ENCODE data around the gene GREB1L. TPM values are rescaled to one million over a fixed set of nuclear protein-coding genes. Genes with fewer than 3 reads are reported as not detected.

GREB1L gene
- polyA plus RNA-seq, 1 donor from 2014 or later: 23.3 TPM

DNA sequence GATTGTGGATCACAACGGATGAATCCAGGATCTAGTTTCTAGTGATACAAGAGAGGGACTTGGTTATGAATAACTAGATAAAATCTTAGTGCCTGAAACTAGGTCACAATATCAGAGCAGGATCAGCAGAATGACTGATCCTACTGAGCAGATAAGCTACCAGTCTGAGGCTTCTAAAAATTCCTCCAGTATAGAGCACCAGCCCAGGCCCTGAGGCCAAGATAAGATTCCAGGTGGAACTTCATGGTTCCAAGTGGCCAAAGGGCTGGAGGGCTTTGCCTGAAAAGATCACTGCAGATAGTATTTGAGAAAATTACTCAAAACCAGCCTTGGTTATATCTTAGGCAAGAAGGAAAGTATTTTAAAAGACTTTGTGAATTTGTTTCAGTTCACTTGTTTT, 162.4 kb downstream of the GREB1L start:
- no peak overlapping the region for H3K9ac ChIP-seq (ENCODE audit: low read length)
- H3K9me3 ChIP-seq (ENCODE audit: low read length): no peaks in the 10 kb centered on the region
- H3K27me3 ChIP-seq (ENCODE audit: insufficient read depth, low read depth, low read length): no peaks in the 10 kb centered on the region
- no peak overlapping the region for H2AFZ ChIP-seq (ENCODE audit: low read depth, low read length)
- H4K20me1 ChIP-seq (ENCODE audit: insufficient read depth): no peaks in the 10 kb centered on the region
- H3K36me3 ChIP-seq (ENCODE audit: insufficient read depth, low read length): no peaks in the 10 kb centered on the region
- TF ChIP-seq TAF1 (IDR thresholded peaks at IDR 0.05; ENCODE audit: low read depth) (no peak), EP300 (conservative IDR thresholded peaks at IDR 0.05; ENCODE audit: poor library complexity, severe bottlenecking) (no peak), MXI1 (conservative IDR thresholded peaks at IDR 0.05; ENCODE audit: poor library complexity, severe bottlenecking) (no peak), EZH2 (IDR thresholded peaks at IDR 0.05; ENCODE audit: borderline replicate concordance, insufficient read depth, low read length, poor library complexity, severe bottlenecking) (no peak), SMC3 (conservative IDR thresholded peaks at IDR 0.05; ENCODE audit: poor library complexity) (no peak), POLR2AphosphoS5 (IDR thresholded peaks at IDR 0.05) (no peak), RAD21 (conservative IDR thresholded peaks at IDR 0.05) (no peak)
- TF ChIP-seq, protein P1, sequence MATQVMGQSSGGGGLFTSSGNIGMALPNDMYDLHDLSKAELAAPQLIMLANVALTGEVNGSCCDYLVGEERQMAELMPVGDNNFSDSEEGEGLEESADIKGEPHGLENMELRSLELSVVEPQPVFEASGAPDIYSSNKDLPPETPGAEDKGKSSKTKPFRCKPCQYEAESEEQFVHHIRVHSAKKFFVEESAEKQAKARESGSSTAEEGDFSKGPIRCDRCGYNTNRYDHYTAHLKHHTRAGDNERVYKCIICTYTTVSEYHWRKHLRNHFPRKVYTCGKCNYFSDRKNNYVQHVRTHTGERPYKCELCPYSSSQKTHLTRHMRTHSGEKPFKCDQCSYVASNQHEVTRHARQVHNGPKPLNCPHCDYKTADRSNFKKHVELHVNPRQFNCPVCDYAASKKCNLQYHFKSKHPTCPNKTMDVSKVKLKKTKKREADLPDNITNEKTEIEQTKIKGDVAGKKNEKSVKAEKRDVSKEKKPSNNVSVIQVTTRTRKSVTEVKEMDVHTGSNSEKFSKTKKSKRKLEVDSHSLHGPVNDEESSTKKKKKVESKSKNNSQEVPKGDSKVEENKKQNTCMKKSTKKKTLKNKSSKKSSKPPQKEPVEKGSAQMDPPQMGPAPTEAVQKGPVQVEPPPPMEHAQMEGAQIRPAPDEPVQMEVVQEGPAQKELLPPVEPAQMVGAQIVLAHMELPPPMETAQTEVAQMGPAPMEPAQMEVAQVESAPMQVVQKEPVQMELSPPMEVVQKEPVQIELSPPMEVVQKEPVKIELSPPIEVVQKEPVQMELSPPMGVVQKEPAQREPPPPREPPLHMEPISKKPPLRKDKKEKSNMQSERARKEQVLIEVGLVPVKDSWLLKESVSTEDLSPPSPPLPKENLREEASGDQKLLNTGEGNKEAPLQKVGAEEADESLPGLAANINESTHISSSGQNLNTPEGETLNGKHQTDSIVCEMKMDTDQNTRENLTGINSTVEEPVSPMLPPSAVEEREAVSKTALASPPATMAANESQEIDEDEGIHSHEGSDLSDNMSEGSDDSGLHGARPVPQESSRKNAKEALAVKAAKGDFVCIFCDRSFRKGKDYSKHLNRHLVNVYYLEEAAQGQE (IDR thresholded peaks at IDR 0.05; ENCODE audit: borderline replicate concordance): no peak
- TF ChIP-seq, protein P2, sequence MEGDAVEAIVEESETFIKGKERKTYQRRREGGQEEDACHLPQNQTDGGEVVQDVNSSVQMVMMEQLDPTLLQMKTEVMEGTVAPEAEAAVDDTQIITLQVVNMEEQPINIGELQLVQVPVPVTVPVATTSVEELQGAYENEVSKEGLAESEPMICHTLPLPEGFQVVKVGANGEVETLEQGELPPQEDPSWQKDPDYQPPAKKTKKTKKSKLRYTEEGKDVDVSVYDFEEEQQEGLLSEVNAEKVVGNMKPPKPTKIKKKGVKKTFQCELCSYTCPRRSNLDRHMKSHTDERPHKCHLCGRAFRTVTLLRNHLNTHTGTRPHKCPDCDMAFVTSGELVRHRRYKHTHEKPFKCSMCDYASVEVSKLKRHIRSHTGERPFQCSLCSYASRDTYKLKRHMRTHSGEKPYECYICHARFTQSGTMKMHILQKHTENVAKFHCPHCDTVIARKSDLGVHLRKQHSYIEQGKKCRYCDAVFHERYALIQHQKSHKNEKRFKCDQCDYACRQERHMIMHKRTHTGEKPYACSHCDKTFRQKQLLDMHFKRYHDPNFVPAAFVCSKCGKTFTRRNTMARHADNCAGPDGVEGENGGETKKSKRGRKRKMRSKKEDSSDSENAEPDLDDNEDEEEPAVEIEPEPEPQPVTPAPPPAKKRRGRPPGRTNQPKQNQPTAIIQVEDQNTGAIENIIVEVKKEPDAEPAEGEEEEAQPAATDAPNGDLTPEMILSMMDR (IDR thresholded peaks at IDR 0.05; ENCODE audit: poor library complexity, severe bottlenecking): no peak
- no peak overlapping the region for H3K4me3 ChIP-seq (ENCODE audit: low read length)
- no peak overlapping the region for H3K27ac ChIP-seq (ENCODE audit: low read length)
- H3K79me2 ChIP-seq (replicated peaks; ENCODE audit: insufficient read depth, low read length): no peaks in the 10 kb centered on the region
- no peaks in the 10 kb centered on the region for H3F3A ChIP-seq (ENCODE audit: insufficient read depth, low read length, poor library complexity, severe bottlenecking)
- H3K4me2 ChIP-seq (ENCODE audit: low read length): no peak overlapping the region
- no peaks in the 10 kb centered on the region for H3K9me2 ChIP-seq (ENCODE audit: insufficient read depth, low read length)

DNA sequence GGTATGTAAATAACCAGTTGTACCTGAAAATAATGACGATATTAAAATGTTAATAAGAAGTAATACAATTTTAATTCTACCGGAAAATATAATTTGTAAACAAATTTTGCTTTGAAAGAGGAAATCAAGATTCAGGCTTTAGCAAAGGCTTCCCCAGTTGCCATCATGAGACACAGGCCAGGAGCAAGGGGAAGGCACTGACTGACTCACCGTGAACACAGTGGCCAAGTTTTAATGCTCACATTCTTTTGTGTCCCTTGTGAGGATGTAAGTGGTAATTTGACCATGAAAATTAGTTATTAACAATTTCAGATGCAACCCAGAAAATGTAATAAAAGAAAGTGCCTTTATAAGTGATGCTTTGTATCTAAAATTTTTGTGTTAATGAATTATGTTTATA, 164.1 kb downstream of the GREB1L start:
- no peaks in the 10 kb centered on the region for H3K79me2 ChIP-seq (replicated peaks; ENCODE audit: insufficient read depth, low read length)
- no peak overlapping the region for H3K4me3 ChIP-seq (ENCODE audit: low read length)
- no peak overlapping the region for H3K27ac ChIP-seq (ENCODE audit: low read length)
- no peaks in the 10 kb centered on the region for H3K27me3 ChIP-seq (ENCODE audit: insufficient read depth, low read depth, low read length)
- no peaks in the 10 kb centered on the region for H3K9me3 ChIP-seq (ENCODE audit: low read length)
- H3K36me3 ChIP-seq (ENCODE audit: insufficient read depth, low read length): no peaks in the 10 kb centered on the region
- H3K9ac ChIP-seq (ENCODE audit: low read length): no peak overlapping the region
- no peak overlapping the region for H3K4me2 ChIP-seq (ENCODE audit: low read length)
- H4K20me1 ChIP-seq (ENCODE audit: insufficient read depth): no peaks in the 10 kb centered on the region
- H2AFZ ChIP-seq (ENCODE audit: low read depth, low read length): no peak overlapping the region
- no peaks in the 10 kb centered on the region for H3F3A ChIP-seq (ENCODE audit: insufficient read depth, low read length, poor library complexity, severe bottlenecking)
- TF ChIP-seq TAF1 (IDR thresholded peaks at IDR 0.05; ENCODE audit: low read depth) (no peak), RAD21 (conservative IDR thresholded peaks at IDR 0.05) (no peak), MXI1 (conservative IDR thresholded peaks at IDR 0.05; ENCODE audit: poor library complexity, severe bottlenecking) (no peak), SMC3 (conservative IDR thresholded peaks at IDR 0.05; ENCODE audit: poor library complexity) (no peak), EP300 (conservative IDR thresholded peaks at IDR 0.05; ENCODE audit: poor library complexity, severe bottlenecking) (no peak), POLR2AphosphoS5 (IDR thresholded peaks at IDR 0.05) (no peak)
- TF ChIP-seq, protein P1 (IDR thresholded peaks at IDR 0.05; ENCODE audit: borderline replicate concordance): no peak
- TF ChIP-seq, protein P2 (IDR thresholded peaks at IDR 0.05; ENCODE audit: poor library complexity, severe bottlenecking): no peak
- no peaks in the 10 kb centered on the region for H3K9me2 ChIP-seq (ENCODE audit: insufficient read depth, low read length)
